Measurements from ENCODE around the gene SRSF7.
"Not testable (repeated sequence)": the region's sequence is repeated elsewhere in the genome, so short reads cannot be mapped to it uniquely, and the experiment has no call there.

SRSF7 gene

GRCh38 chr2:38751596-38752410 is 642 bp upstream of the SRSF7 start:
- no peak for DNase-seq

- DNase-seq = no peak
Observed at GRCh38 chr2:38750011-38750890, 910 bp downstream of the SRSF7 start.

GRCh38 chr2:38748943-38749804 is 2.0 kb downstream of the SRSF7 start:
- no peak for DNase-seq

DNA sequence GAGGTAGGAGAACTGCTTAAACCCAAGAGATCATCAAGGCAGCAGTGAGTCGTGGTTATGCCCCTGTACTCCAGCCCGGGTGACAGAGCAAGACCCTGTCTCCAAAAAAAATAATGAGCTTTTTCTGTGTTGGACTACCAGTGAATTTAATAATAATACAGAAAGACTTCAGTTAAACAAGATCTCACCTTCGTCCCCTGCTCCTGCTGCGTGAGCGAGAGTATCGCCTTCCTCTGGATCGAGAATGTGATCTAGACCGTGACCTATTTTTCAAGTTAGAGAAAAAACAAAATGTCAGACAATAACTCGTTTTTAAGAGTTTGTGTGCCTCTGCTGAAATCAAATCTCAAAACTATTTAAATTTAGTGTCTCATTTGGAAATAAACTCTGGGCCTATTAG is 2.8 kb downstream of the SRSF7 start:
- no peak for DNase-seq

DNA sequence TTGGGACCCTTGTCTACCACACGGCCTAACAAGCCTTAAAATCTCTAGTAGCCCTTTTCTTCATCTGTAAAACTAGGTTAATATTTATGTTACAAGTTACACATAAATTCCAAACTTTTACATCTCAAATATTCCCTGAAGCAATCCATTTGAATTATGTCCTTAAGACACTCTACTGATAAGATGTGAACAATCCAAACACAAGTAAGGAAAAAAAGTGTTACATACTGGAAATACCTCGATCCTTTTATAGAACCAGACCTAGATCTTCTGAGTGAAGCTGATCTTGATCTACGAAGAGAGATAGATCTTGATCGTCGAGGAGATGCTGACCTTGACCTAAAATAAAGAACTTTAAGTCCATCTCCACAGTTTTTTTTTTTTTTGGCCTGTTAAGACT is 3.3 kb downstream of the SRSF7 start:
- no peak for DNase-seq

DNA sequence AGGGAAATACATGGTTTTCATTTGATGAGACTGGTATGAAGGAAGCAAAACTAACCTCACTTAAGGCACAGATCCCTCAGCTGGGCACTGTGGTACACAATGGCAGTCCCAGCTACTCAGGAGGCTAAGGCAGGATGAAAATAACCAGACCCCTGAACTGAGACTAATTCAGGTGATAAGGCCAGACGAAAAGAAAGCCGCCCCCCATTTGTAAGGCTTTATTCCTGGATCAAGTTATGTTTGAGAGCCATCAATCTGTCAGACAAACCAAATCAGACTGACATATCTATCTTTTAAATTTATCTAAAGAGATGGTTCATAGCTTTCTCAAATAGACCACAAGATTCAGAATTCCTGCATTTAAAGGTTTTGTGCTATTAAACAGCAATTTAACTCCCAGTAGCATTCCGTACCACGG is 4.1 kb downstream of the SRSF7 start:
- no peak for DNase-seq

DNA sequence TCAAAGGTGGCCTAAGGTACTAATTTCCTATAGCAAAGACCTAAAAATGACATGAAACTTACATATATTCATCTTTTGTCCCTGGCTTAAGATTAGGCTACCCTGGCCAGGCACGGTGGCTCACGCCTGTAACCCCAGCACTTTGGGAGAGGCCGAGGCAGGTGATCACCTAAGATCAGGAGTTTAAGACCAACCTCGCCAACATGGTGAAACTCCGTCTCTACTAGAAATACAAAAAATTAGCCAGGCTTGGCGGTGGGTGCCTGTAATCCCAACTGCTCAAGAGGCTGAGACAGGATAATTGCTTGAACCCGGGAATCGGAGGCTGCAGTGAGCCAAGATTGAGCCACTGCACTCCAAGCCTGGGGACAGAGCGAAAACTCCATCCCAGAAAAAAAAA is 5.9 kb downstream of the SRSF7 start:
- DNase-seq = no peak

- no peak for DNase-seq
Observed at GRCh38 chr2:38744399-38744780, 6.8 kb downstream of the SRSF7 start.

- DNase-seq = no peak
Observed at GRCh38 chr2:38743672-38744398, 7.3 kb downstream of the SRSF7 start.

DNA sequence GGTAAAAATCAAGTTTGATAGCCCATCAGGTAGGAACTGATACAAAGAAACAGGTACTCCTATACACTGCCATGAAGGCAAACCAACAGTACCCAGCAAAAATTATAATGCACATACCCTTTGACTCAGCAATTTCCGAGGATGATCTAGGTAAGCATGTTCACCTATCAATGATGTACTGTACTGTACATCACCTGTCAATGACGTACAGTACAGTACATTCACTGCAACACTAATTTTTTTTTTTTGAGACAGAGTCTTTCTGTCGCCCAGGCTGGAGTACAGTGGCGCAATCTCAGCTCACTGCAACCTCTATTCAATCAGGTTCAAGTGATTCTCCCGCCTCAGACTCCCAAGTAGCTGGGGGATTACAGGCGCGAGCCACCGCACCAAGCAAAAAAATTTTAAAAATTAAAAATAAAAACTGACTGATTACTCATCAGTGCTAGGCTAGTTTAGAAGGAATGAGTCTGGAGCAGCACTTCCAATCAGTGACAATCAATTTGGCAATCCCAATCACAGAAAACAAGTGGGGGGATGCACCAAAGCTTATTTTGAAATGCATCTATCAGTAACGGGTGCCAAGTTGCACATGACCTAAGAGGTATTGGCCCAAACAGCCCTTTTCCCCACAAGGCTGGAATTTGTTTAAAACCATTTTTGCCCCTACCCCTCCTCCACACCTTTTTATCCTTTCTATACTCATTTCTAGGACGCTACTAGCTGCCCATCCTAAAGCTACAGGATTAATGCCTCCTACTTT is 8.2 kb downstream of the SRSF7 start:
- no peak for DNase-seq

DNA sequence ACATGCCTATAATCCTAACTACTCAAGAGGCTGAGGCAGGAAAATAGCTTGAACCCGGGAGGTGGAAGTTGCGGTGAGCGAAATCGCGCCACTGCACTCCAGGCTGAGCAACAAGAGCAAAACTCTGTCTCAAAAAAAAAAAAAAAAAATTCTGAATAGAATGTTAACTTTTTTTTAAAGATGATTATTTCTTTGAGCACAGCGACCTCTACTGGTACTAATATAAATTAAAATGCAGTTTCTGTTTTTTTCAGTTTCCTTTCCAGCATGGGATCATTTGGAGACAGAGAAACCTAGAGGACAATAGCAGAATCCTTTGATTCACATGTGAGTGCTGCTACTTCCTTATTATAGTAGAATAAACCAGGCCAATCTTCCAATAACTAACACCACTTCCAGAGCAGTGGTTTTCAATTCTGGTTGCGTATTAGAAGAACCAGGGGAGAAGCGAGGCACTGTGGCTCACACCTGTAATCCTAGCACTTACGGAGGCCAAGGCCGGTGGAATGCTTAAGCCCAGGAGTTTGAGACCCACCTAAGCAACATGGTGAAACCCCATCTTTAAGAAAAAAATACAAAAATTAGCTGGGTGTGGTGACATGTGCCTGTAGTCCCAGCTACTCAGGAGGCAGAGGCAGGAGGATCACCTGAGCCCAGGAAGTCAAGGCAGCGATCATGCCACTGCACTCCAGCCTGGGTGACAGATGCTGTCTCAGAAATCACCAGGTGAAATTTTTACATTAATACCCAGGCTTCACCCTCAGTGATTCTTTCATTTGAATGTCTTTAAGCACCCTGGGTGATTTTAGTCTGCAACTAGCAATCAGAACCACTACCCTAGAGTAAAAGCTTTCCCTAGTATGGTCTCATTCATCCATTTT is 10.1 kb downstream of the SRSF7 start:
- no peak for DNase-seq

DNA sequence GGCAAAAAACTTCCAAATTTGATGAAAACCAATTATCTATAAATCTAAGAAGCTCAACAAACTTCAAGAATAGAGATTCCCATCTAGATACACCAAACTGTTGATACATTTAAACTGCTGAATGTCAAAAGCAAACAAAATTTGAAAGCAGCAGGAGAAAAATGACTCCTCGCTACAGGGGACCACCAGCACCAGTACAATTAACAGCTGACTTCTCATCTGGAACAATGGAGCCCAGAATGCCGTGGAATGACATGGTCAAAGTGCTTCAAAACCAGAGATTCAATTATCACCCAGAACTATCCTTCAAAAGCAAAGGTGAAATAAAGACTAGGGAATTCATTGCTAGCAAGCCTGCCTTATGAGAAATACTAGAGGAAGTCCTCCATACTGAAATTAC is 11.6 kb downstream of the SRSF7 start:
- no peak for DNase-seq

GRCh38 chr2:38737925-38738324 is 13.2 kb downstream of the SRSF7 start:
- DNase-seq = no peak

DNA sequence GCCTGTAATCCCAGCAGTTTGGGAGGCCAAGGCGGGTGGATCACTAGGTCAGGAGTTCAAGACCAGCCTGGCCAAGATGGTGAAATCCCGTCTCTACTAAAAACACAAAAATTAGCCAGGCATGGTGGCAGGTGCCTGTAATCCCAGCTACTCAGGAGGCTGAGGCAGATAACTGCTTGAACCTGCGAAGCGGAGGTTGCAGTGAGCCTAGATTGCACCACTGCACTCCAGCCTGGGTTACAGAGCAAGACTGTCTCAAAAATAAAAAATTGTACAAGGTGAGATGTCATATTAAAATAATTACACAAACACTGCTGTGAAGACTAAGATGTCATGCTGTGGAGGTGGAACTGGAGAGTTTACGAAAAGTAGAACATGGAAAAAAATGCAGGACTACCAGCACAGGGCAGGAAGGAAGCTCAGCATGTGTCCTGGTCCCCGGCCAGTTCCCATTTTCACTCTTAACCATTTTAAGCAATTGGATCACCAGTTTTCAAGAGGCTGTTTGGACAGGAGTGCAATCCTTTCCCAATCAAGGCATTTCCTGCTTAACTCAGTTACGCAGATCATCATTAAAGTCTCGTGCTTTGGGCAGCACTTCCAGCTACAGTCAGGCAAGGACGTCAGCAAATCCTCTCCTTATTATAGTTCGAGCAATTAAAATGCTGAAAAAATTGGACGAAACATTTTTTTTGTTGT is 14.0 kb downstream of the SRSF7 start:
- DNase-seq = not testable (repeated sequence)

DNA sequence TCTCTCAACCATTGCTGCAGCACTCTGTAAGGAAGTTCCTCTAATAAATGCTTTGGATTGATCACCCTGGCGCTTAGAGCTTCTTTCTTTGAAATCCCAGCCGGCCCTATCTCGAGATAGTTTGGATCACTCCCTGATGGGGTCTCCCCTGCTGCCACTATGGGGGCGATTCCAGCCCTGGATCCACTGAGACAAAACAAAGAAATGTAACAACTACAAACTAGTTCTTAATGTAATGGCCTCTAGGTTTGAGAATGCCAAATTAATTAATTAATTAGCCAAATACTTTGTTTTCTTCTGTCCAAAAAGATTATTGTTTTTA is 15.2 kb downstream of the SRSF7 start:
- DNase-seq = no peak

- DNase-seq = no peak
Observed at GRCh38 chr2:38734299-38735058, 16.7 kb downstream of the SRSF7 start.

GRCh38 chr2:38733300-38733971 is 17.7 kb downstream of the SRSF7 start:
- no peak for DNase-seq

GRCh38 chr2:38731684-38732221 is 19.4 kb downstream of the SRSF7 start:
- DNase-seq = no peak
